Mesenchymal stem cell (in vitro differentiated cells and primary cell): ENCODE results near the gene PCYT1A.

Source experiments
- DNase-seq: peaks from one replicate; pipeline ENCODE4 v3.0.0-alpha.2; 2013
- H2AFZ ChIP-seq: one replicate; pipeline ENCODE4 v1.6.1; 2013; ENCODE audit warnings: low read depth, mild to moderate bottlenecking, control low read depth, inconsistent platforms, low read length, moderate library complexity
- H2AK5ac ChIP-seq: 2 replicates; pipeline ENCODE4 v1.6.1; 2013; ENCODE audit warnings: low read length, moderate library complexity, mild to moderate bottlenecking, inconsistent platforms; ENCODE audit not compliant: severe bottlenecking
- H2BK120ac ChIP-seq: one replicate; pipeline ENCODE4 v1.6.1; 2013; ENCODE audit warnings: low read depth, mild to moderate bottlenecking, inconsistent platforms, low read length, moderate library complexity
- H2BK12ac ChIP-seq, 2 experiments: one replicate each; pipeline ENCODE4 v1.6.1; 2013; ENCODE audit warnings: inconsistent platforms in 2 of 2, low read length in 2 of 2, mild to moderate bottlenecking in 2 of 2, moderate library complexity in 2 of 2, control low read depth in 1 of 2
- H2BK15ac ChIP-seq: one replicate; pipeline ENCODE4 v1.6.1; 2013; ENCODE audit warnings: mild to moderate bottlenecking, low read depth, inconsistent platforms; ENCODE audit not compliant: poor library complexity, severe bottlenecking
- H2BK5ac ChIP-seq: 2 replicates; pipeline ENCODE4 v1.6.1; 2013; ENCODE audit warnings: low read depth, mild to moderate bottlenecking, low read length, control low read depth, inconsistent platforms; ENCODE audit not compliant: poor library complexity, severe bottlenecking
- H3K14ac ChIP-seq, 2 experiments: one replicate each; pipeline ENCODE4 v1.6.1; 2013; ENCODE audit warnings: inconsistent platforms in 2 of 2, low read length in 2 of 2, control low read depth in 1 of 2, mild to moderate bottlenecking in 1 of 2, moderate library complexity in 1 of 2
- H3K18ac ChIP-seq, 2 experiments: one replicate each; pipeline ENCODE4 v1.6.1; 2013; ENCODE audit warnings: inconsistent platforms in 2 of 2, low read length in 2 of 2, control low read depth in 1 of 2, low read depth in 1 of 2, mild to moderate bottlenecking in 1 of 2
- H3K23ac ChIP-seq, 2 experiments: one replicate each; pipeline ENCODE4 v1.6.1; 2013; ENCODE audit warnings: inconsistent platforms in 2 of 2, low read length in 2 of 2, mild to moderate bottlenecking in 2 of 2, moderate library complexity in 2 of 2, control low read depth in 1 of 2
- H3K27ac ChIP-seq: 2 replicates; pipeline ENCODE4 v1.5.1; 2013; ENCODE audit warnings: mild to moderate bottlenecking, moderate library complexity, low read length, control low read depth, inconsistent platforms; ENCODE audit not compliant: poor library complexity, severe bottlenecking
- H3K27me3 ChIP-seq, 2 experiments: 2 replicates each; pipeline versions ENCODE4 v1.6.1 to v1.7.0; 2013; ENCODE audit warnings: low read length in 2 of 2, mild to moderate bottlenecking in 2 of 2, moderate library complexity in 2 of 2, control low read depth in 1 of 2, inconsistent platforms in 1 of 2; ENCODE audit not compliant: control insufficient read depth in 1 of 2, insufficient read depth in 1 of 2
- H3K36me3 ChIP-seq, 2 experiments: 2 replicates each; pipeline versions ENCODE4 v1.6.1 to v1.7.0; 2013; ENCODE audit warnings: low read length in 2 of 2, control low read depth in 1 of 2, inconsistent platforms in 1 of 2, low read depth in 1 of 2, mild to moderate bottlenecking in 1 of 2; ENCODE audit not compliant: insufficient read depth in 2 of 2, control insufficient read depth in 1 of 2
- H3K4ac ChIP-seq, 2 experiments: one replicate each; pipeline ENCODE4 v1.6.1; 2013; ENCODE audit warnings: inconsistent platforms in 2 of 2, low read length in 2 of 2, mild to moderate bottlenecking in 2 of 2, moderate library complexity in 2 of 2, control low read depth in 1 of 2, low read depth in 1 of 2
- H3K4me1 ChIP-seq: 2 replicates; pipeline ENCODE4 v1.6.1; 2013; ENCODE audit warnings: low read depth, low read length, control low read depth; ENCODE audit not compliant: control insufficient read depth, insufficient read depth
- H3K4me2 ChIP-seq: 2 replicates; pipeline ENCODE4 v1.6.1; 2013; ENCODE audit warnings: low read length, mild to moderate bottlenecking, inconsistent platforms; ENCODE audit not compliant: poor library complexity, severe bottlenecking
- H3K4me3 ChIP-seq, 2 experiments: 2 replicates each; pipeline versions ENCODE4 v1.5.1 to v1.7.0; 2013; ENCODE audit warnings: low read length in 2 of 2, mild to moderate bottlenecking in 2 of 2, control low read depth in 1 of 2, low read depth in 1 of 2; ENCODE audit not compliant: insufficient read depth in 1 of 2
- H3K79me1 ChIP-seq: replicated peaks from 2 replicates; pipeline ENCODE4 v1.6.1; 2013; ENCODE audit warnings: mild to moderate bottlenecking, control low read depth, low read length, inconsistent platforms; ENCODE audit not compliant: poor library complexity, severe bottlenecking
- H3K9ac ChIP-seq: 2 replicates; pipeline ENCODE4 v1.7.0; 2013; ENCODE audit warnings: mild to moderate bottlenecking, low read length, moderate library complexity
- H3K9me3 ChIP-seq: 2 replicates; pipeline ENCODE4 v1.7.0; 2013; ENCODE audit warnings: mild to moderate bottlenecking, low read length; ENCODE audit not compliant: control insufficient read depth
- H4K8ac ChIP-seq: one replicate; pipeline ENCODE4 v1.6.1; 2013; ENCODE audit warnings: inconsistent platforms, mild to moderate bottlenecking, low read length, moderate library complexity
- H4K91ac ChIP-seq: one replicate; pipeline ENCODE4 v1.6.1; 2013; ENCODE audit warnings: mild to moderate bottlenecking, low read length, inconsistent platforms
- WGBS: methylation state at CpG from one replicate; pipeline ENCODE4 v1.1.7; 2013; ENCODE audit warnings: mixed read lengths; 5-methylcytosine and 5-hydroxymethylcytosine counted together

The PCYT1A gene

DNA sequence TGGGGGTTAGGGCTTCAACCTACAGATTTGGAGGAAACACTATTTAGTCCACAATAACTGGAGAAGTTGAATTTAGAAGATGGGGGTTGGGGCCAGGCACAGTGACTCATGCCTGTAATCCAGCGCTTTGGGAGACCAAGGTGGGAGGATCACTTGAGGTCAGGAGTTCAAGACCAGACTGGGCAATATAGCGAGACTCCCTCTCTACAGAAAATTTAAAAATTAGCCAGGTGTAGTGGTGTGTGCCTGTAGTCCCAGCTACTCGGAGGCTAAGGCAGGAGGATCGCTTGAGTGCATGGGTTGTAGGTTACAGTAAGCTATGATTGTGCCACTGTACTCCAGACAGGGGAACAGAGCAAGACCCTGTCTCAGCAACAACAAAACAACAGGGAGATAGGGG, 35.5 kb upstream of the PCYT1A start:
- no peaks in the 10 kb centered on the region for H3K27me3 ChIP-seq
- no peak overlapping the region for H4K91ac ChIP-seq
- H3K4me2 ChIP-seq, result no peak overlapping the region
- H3K79me1 ChIP-seq, result peaks cover 2% of the 10 kb centered on the region
- peaks cover 10% of the 10 kb centered on the region for H3K4me1 ChIP-seq
- 97% methylated on average over 3 of the region's 4 CpGs for WGBS
- no peak overlapping the region for H3K9ac ChIP-seq
- no peak overlapping the region for H2BK5ac ChIP-seq
- H3K36me3 ChIP-seq, result peaks cover 0 to 3% of the 10 kb centered on the region in 2 experiments
- no peaks in the 10 kb centered on the region for H3K9me3 ChIP-seq
- H3K14ac ChIP-seq, result no peak overlapping the region
- no peak overlapping the region for H3K23ac ChIP-seq
- H2BK15ac ChIP-seq, result no peak overlapping the region
- no peak overlapping the region for H4K8ac ChIP-seq
- H3K4ac ChIP-seq, result no peak overlapping the region
- H2AFZ ChIP-seq, result no peak overlapping the region
- H3K18ac ChIP-seq, result no peak overlapping the region
- H3K27ac ChIP-seq, result no peak overlapping the region
- no peak overlapping the region for H2BK120ac ChIP-seq
- no peak overlapping the region for H2BK12ac ChIP-seq
- no peak overlapping the region for H3K4me3 ChIP-seq
- H2AK5ac ChIP-seq, result no peak overlapping the region
- DNase-seq, result no peak

GRCh38 chr3:196321162-196321561, 33.6 kb upstream of the PCYT1A start:
- Histone ChIP-seq H3K4me2 (no peak overlapping the region), H2BK15ac (peak overlapping the region; percentile 23), H4K91ac (no peak overlapping the region), H2AK5ac (no peak overlapping the region), H4K8ac (no peak overlapping the region), H3K36me3 (peaks cover 0 to 3% of the 10 kb centered on the region in 2 experiments), H2BK5ac (no peak overlapping the region), H3K4me1 (peaks cover 6% of the 10 kb centered on the region), H3K4ac (no peak overlapping the region), H2BK120ac (no peak overlapping the region), H3K9ac (no peak overlapping the region), H3K18ac (no peak overlapping the region), H3K4me3 (no peak overlapping the region), H2BK12ac (no peak overlapping the region), H3K14ac (no peak overlapping the region), H2AFZ (no peak overlapping the region), H3K27me3 (no peaks in the 10 kb centered on the region), H3K9me3 (no peaks in the 10 kb centered on the region), H3K79me1 (peaks cover 2% of the 10 kb centered on the region), H3K23ac (no peak overlapping the region), H3K27ac (no peak overlapping the region)
- 86% methylated on average over 10 of the region's 11 CpGs for WGBS
- DNase-seq, result no peak

- Histone ChIP-seq H3K9me3 (no peaks in the 10 kb centered on the region), H3K4me2 (no peak overlapping the region), H3K23ac (no peak overlapping the region), H3K36me3 (peaks cover 0 to 3% of the 10 kb centered on the region in 2 experiments), H3K27me3 (no peaks in the 10 kb centered on the region), H2AK5ac (peak overlapping the region; percentile 8), H3K14ac (peak overlapping the region in 1 of 2 experiments; percentile 1), H3K27ac (peak overlapping the region; percentile 24), H3K4me1 (peaks cover 6% of the 10 kb centered on the region), H2BK120ac (peak overlapping the region; percentile 27), H4K91ac (peak overlapping the region; percentile 47), H3K9ac (no peak overlapping the region), H2BK15ac (no peak overlapping the region), H4K8ac (peak overlapping the region; percentile 33), H3K4ac (peak overlapping the region; percentile 5 to 92), H3K4me3 (no peak overlapping the region), H2BK5ac (no peak overlapping the region), H3K79me1 (peaks cover 4% of the 10 kb centered on the region), H3K18ac (peak overlapping the region; percentile 26 to 61), H2BK12ac (peak overlapping the region in 1 of 2 experiments; percentile 76), H2AFZ (no peak overlapping the region)
- no peak for DNase-seq
- 87% methylated on average over 3 of the region's 3 CpGs for WGBS
These were observed 32.6 kb upstream of the PCYT1A start for GRCh38 chr3:196320137-196320536.

- Histone ChIP-seq H3K27me3 (no peaks in the 10 kb centered on the region), H3K18ac (peak within 1 kb of the TSS; percentile 60 to 87), H2BK12ac (peak within 1 kb of the TSS in 1 of 2 experiments; percentile 70), H3K4me3 (peak within 1 kb of the TSS; percentile 85 to 94), H4K8ac (peak within 1 kb of the TSS; percentile 97), H3K4me1 (peaks cover 8% of the 10 kb centered on the region), H3K4me2 (peak within 1 kb of the TSS; percentile 51), H3K27ac (peak within 1 kb of the TSS; percentile 80), H3K79me1 (peaks cover 6% of the 10 kb centered on the region), H2AFZ (peak within 1 kb of the TSS; percentile 93), H4K91ac (peak within 1 kb of the TSS; percentile 98), H3K23ac (no peak within 1 kb of the TSS), H3K9me3 (no peaks in the 10 kb centered on the region), H3K4ac (peak within 1 kb of the TSS; percentile 47 to 61), H2BK5ac (peak within 1 kb of the TSS; percentile 35), H3K36me3 (peaks cover 0 to 5% of the 10 kb centered on the region in 2 experiments), H2AK5ac (no peak within 1 kb of the TSS), H2BK120ac (peak within 1 kb of the TSS; percentile 61), H3K9ac (peak within 1 kb of the TSS; percentile 97), H3K14ac (peak within 1 kb of the TSS in 1 of 2 experiments; percentile 93), H2BK15ac (peak within 1 kb of the TSS; percentile 89)
- WGBS, result under 1% methylated on average over 66 of the region's 92 CpGs
- DNase-seq, result peak; percentile 93
These were observed 30.4 kb upstream of the PCYT1A start, which contains the start of gene DYNLT2B for GRCh38 chr3:196317687-196318467. TSS of gene DYNLT2B (minus strand) at chr3:196318240. CDS start at chr3:196318152, 88 bp downstream.
